ENCODE measurements around the gene ASTN1. TPM values are rescaled to one million over a fixed set of nuclear protein-coding genes. Genes with fewer than 3 reads are reported as not detected.

ASTN1 gene
- total RNA-seq, 1 experiment from 2014 or later = 0.05 TPM

DNA sequence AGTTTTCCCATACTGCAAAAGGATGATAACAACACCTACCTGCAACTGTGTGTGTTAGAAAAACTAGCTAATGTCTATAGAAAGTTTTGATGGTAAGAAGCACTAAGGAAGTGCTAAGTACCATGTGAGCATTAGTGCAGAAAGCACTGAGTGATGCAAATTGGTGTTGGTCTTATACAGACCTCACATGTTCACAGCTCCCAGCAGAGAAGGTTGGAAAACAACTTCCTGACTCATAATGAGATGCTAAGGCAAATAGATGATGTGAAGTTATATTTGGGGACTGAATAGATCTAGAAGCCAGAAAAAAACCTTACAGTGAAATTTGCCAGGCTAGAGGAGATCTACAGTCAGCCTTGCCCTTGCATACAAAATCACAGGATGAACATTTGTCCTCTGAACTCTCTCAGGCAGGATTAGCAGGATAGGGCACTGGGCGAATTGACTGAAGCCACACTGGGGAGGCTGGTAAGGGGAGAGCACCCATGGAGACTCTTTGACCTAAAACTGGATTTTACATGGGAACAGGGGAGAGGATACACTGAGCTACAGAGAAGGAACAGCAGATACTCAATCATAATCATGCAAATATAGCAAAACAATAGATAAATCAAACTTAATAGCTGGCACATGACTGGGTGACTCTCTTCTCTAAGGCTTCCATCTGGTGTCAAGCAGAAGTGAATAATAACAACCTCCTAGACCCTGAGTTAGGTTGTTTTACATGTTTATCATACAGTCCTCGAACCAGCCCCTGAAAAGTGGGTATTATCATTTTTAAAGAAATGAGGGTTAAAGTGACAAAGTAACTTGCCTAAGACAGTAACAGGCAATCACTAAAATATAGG is 61.3 kb downstream of the ASTN1 start:
- H3K4me1 ChIP-seq (ENCODE audit: control insufficient read depth, insufficient read depth, low read length) = no peaks in the 10 kb centered on the region
- ATAC-seq (no peak), DNase-seq (ENCODE audit: low read depth, low spot score) (no peak)
- ChIA-PET POLR2A (no interaction called here), CTCF (no interaction called here)
- no peaks in the 10 kb centered on the region for H3K27me3 ChIP-seq (ENCODE audit: control insufficient read depth, insufficient read depth, low read length)
- no TSS peak for BruUV-seq (replicated peaks)
- no peak overlapping the region for H3K4me3 ChIP-seq (ENCODE audit: low read depth in 2 of 2, low read length in 2 of 2)
- TF ChIP-seq, protein P1, sequence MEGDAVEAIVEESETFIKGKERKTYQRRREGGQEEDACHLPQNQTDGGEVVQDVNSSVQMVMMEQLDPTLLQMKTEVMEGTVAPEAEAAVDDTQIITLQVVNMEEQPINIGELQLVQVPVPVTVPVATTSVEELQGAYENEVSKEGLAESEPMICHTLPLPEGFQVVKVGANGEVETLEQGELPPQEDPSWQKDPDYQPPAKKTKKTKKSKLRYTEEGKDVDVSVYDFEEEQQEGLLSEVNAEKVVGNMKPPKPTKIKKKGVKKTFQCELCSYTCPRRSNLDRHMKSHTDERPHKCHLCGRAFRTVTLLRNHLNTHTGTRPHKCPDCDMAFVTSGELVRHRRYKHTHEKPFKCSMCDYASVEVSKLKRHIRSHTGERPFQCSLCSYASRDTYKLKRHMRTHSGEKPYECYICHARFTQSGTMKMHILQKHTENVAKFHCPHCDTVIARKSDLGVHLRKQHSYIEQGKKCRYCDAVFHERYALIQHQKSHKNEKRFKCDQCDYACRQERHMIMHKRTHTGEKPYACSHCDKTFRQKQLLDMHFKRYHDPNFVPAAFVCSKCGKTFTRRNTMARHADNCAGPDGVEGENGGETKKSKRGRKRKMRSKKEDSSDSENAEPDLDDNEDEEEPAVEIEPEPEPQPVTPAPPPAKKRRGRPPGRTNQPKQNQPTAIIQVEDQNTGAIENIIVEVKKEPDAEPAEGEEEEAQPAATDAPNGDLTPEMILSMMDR (IDR thresholded peaks at IDR 0.05) = no peak
- no peak for TF ChIP-seq TCF7L2 (IDR thresholded peaks at IDR 0.05; ENCODE audit: low read depth, low read length)
- H3K9me3 ChIP-seq (ENCODE audit: control insufficient read depth, insufficient read depth, low read depth, low read length) = no peaks in the 10 kb centered on the region
- in situ Hi-C loops (cut with HindIII; ENCODE audit: low pct_unique_long_range_greater_than_20kb, low sequenced_read_pairs) (no loop called here), intact Hi-C loops (cut with micrococcal nuclease; ENCODE audit: unreplicated experiment) (no loop called here)
- H3K27ac ChIP-seq (ENCODE audit: low read length) = no peak overlapping the region
- no peaks in the 10 kb centered on the region for H3K36me3 ChIP-seq (ENCODE audit: control insufficient read depth, insufficient read depth, low read length)

DNA sequence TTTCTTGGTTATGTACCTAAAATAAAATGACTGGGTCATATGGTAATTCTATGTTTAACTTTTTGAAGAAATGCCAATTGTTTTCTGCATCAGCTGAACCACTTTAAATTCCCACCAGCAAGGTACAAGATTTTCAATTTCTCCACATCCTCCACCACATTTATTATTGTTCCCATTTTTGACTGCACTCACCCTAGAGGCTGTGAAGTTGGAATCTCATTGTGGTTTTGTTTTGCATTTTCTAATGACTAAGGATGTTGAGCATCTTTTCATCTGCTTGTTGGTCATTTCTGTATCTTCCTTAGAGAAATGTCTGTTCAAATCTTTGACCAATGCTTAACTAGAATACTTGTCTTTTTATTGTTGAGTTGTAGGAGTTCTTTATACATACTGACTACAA is 72.5 kb downstream of the ASTN1 start:
- CTCF ChIA-PET = no interaction called here
- POLR2A ChIA-PET = no interaction called here
- H3K27me3 ChIP-seq (ENCODE audit: control insufficient read depth, insufficient read depth, low read length) = no peaks in the 10 kb centered on the region
- no peaks in the 10 kb centered on the region for H3K36me3 ChIP-seq (ENCODE audit: control insufficient read depth, insufficient read depth, low read length)
- no peaks in the 10 kb centered on the region for H3K9me3 ChIP-seq (ENCODE audit: control insufficient read depth, insufficient read depth, low read depth, low read length)
- TF ChIP-seq, protein P1 (IDR thresholded peaks at IDR 0.05) = no peak
- TF ChIP-seq POLR2AphosphoS5 (IDR thresholded peaks at IDR 0.05; ENCODE audit: low read depth, low read length) (no peak), REST (IDR thresholded peaks at IDR 0.05; ENCODE audit: insufficient read depth in 1 of 2, low read depth in 2 of 2, low read length in 1 of 2) (no peak), TCF7L2 (IDR thresholded peaks at IDR 0.05; ENCODE audit: low read depth, low read length) (no peak), SIN3A (IDR thresholded peaks at IDR 0.05; ENCODE audit: borderline replicate concordance, insufficient read depth, low read depth, low read length) (no peak)
- intact Hi-C loops (cut with micrococcal nuclease; ENCODE audit: unreplicated experiment) (no loop called here), in situ Hi-C loops (cut with HindIII; ENCODE audit: low pct_unique_long_range_greater_than_20kb, low sequenced_read_pairs) (no loop called here)
- ATAC-seq = no peak
- no TSS peak for BruUV-seq (replicated peaks)
- no peaks in the 10 kb centered on the region for H3K4me1 ChIP-seq (ENCODE audit: control insufficient read depth, insufficient read depth, low read length)
- no peak overlapping the region for H3K27ac ChIP-seq (ENCODE audit: low read length)
- DNase-seq (ENCODE audit: low read depth, low spot score) = no peak
- H3K4me3 ChIP-seq (ENCODE audit: low read depth in 2 of 2, low read length in 2 of 2) = no peak overlapping the region

All from Panc1 (cell line).